ENCODE measurements around the gene UBAC1. TPM values are rescaled to one million over a fixed set of nuclear protein-coding genes. Genes with fewer than 3 reads are reported as not detected.
"Not testable (repeated sequence)": the region's sequence is repeated elsewhere in the genome, so short reads cannot be mapped to it uniquely, and the experiment has no call there.

UBAC1 gene
- total and polyA plus RNA-seq, 2 donors = 42.3 to 73.6 TPM

DNA sequence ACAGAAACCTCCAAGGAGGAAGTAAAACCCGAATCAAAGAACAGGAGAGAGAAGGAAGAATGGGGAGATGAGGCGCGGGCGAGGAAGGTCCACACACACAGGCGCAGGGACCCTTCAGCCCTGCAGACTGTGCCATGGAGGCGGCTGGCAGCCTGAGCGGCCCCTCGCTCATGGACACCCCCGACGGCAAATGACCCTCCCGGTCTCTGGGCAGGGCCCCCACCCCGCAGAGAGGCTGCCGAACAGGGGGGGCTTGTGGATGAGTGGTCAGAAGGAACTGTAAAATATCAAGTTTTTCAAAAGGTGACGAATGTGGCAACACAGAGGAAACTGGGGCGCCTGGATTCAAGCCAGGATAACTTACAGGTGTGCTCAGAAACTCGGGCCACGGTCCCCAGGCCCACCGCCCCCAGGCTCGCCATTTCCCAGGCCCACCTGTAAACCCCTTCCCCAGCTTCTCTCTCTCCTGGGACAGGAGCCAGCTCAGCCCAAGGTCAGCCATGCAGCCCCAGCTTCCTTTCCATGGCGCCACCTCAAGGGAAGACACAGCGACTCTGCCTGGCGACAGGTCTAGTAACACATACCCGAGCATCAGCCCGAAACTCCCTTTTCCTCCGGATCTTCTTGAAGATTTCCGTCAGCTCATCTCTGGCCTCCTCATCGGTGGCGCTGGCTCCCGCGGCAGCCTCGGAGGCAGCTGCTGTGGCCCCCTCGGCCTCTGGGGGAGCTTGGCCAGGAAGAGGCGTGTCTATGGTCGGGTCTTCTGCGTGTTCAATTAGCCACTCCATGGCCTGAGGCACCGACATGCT, 16.5 kb downstream of the UBAC1 start:
- DNase-seq (ENCODE audit: low read depth in 6 of 9, low spot score in 9 of 9) = no peak
- WGBS = 97% methylated on average over 36 of the region's 36 CpGs
- H3K36me3 ChIP-seq (ENCODE audit: control insufficient read depth in 2 of 2, insufficient read depth in 2 of 2, low read length in 1 of 2) = peaks cover 51 to 54% of the 10 kb centered on the region in 2 donors
- no peak overlapping the region for H3K27ac ChIP-seq (ENCODE audit: low read depth in 1 of 2, low read length in 1 of 2)
- H3K9me3 ChIP-seq (ENCODE audit: control insufficient read depth in 2 of 2, insufficient read depth in 1 of 2, low read length in 1 of 2) = no peaks in the 10 kb centered on the region
- H3K4me3 ChIP-seq (ENCODE audit: low read length in 2 of 2) = no peak overlapping the region
- no peaks in the 10 kb centered on the region for H3K27me3 ChIP-seq (ENCODE audit: control insufficient read depth in 2 of 2, insufficient read depth in 1 of 2, low read length in 1 of 2)
- H3K4me1 ChIP-seq (ENCODE audit: control insufficient read depth in 2 of 2, insufficient read depth in 2 of 2, low read length in 2 of 2) = peaks cover 0 to 5% of the 10 kb centered on the region in 2 donors

- DNase-seq (ENCODE audit: low read depth in 6 of 9, low spot score in 9 of 9); H3K27ac ChIP-seq (ENCODE audit: low read depth in 1 of 2, low read length in 1 of 2); H3K4me3 ChIP-seq (ENCODE audit: low read length in 2 of 2); H3K4me1 ChIP-seq (ENCODE audit: control insufficient read depth in 2 of 2, insufficient read depth in 2 of 2, low read length in 2 of 2); H3K27me3 ChIP-seq (ENCODE audit: control insufficient read depth in 2 of 2, insufficient read depth in 1 of 2, low read length in 1 of 2); H3K9me3 ChIP-seq (ENCODE audit: control insufficient read depth in 2 of 2, insufficient read depth in 1 of 2, low read length in 1 of 2): not testable (repeated sequence)
- WGBS = 99% methylated on average over 6 of the region's 6 CpGs
- H3K36me3 ChIP-seq (ENCODE audit: control insufficient read depth in 2 of 2, insufficient read depth in 2 of 2, low read length in 1 of 2) = peaks cover 50 to 56% of the 10 kb centered on the region in 2 donors
Observed at GRCh38 chr9:135943604-135944003, 17.6 kb downstream of the UBAC1 start.

- DNase-seq (ENCODE audit: low read depth in 6 of 9, low spot score in 9 of 9) = no peak
- H3K27ac ChIP-seq (ENCODE audit: low read depth in 1 of 2, low read length in 1 of 2) = no peak overlapping the region
Observed at GRCh38 chr9:135941288-135941995, 19.7 kb downstream of the UBAC1 start.

GRCh38 chr9:135939351-135940265, 21.6 kb downstream of the UBAC1 start:
- Histone ChIP-seq H3K27ac (ENCODE audit: low read depth in 1 of 2, low read length in 1 of 2) (no peak overlapping the region), H3K4me3 (ENCODE audit: low read length in 2 of 2) (no peak overlapping the region), H3K27me3 (ENCODE audit: control insufficient read depth in 2 of 2, insufficient read depth in 1 of 2, low read length in 1 of 2) (no peaks in the 10 kb centered on the region), H3K4me1 (ENCODE audit: control insufficient read depth in 2 of 2, insufficient read depth in 2 of 2, low read length in 2 of 2) (no peaks in the 10 kb centered on the region), H3K9me3 (ENCODE audit: control insufficient read depth in 2 of 2, insufficient read depth in 1 of 2, low read length in 1 of 2) (no peaks in the 10 kb centered on the region), H3K36me3 (ENCODE audit: control insufficient read depth in 2 of 2, insufficient read depth in 2 of 2, low read length in 1 of 2) (peaks cover 46 to 50% of the 10 kb centered on the region in 2 donors)
- 87% methylated on average over 33 of the region's 33 CpGs for WGBS
- DNase-seq (ENCODE audit: low read depth in 6 of 9, low spot score in 9 of 9) = no peak

More at GRCh38 chr9:135941288-135941995, 19.7 kb downstream of the UBAC1 start:
- H3K9me3 ChIP-seq (ENCODE audit: control insufficient read depth in 2 of 2, insufficient read depth in 1 of 2, low read length in 1 of 2) = no peaks in the 10 kb centered on the region
- 97% methylated on average over 13 of the region's 13 CpGs for WGBS
- peaks cover 57 to 64% of the 10 kb centered on the region in 2 donors for H3K36me3 ChIP-seq (ENCODE audit: control insufficient read depth in 2 of 2, insufficient read depth in 2 of 2, low read length in 1 of 2)
- no peaks in the 10 kb centered on the region for H3K4me1 ChIP-seq (ENCODE audit: control insufficient read depth in 2 of 2, insufficient read depth in 2 of 2, low read length in 2 of 2)
- H3K27me3 ChIP-seq (ENCODE audit: control insufficient read depth in 2 of 2, insufficient read depth in 1 of 2, low read length in 1 of 2) = no peaks in the 10 kb centered on the region
- H3K4me3 ChIP-seq (ENCODE audit: low read length in 2 of 2) = no peak overlapping the region

DNA sequence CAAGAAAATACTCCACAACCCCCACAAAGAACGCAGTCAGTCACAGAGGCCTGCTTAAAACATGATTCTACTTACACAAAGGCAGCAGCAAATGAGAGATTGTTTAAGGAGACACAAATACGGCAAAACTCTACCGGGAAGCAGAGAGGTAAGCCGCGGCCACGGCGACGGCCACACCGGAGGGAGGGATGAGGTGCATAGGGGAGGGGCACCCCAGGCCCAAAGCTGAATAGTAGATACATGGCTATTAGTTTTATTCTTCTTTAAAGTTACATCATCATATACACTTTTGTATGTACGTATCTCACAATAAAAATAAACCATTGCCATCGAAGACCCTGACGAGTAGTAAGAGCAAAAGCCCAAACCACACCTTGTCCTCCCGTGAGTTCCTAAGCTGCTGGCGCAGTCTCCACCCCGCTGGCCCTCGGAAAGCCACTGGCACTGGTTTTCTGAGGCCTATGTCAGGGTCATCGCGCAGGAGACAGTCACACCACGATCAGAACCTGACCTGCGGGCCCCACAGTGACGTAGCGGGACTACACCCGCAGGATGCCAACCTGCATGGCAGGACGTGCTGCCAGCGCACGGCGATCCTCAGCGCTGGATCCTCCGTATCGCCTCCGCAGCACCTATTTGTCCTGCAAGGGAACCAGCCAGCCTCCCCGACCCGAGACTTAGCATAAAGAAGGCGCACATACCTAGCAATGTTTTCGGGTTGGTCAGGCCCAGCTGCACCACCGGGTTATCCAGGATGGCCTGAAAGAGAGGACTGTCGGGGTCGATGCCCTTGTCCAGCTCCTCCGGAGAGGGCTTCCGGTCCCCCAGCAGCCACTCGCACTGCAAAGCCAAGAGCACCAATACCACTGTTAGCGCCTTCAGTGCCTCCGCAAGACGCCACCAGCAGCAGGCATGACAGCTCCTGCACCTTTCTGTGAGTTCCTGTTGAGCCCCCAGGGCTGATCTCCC, 23.4 kb downstream of the UBAC1 start:
- Histone ChIP-seq H3K4me3 (ENCODE audit: low read length in 2 of 2) (no peak overlapping the region), H3K27me3 (ENCODE audit: control insufficient read depth in 2 of 2, insufficient read depth in 1 of 2, low read length in 1 of 2) (no peaks in the 10 kb centered on the region), H3K27ac (ENCODE audit: low read depth in 1 of 2, low read length in 1 of 2) (no peak overlapping the region), H3K36me3 (ENCODE audit: control insufficient read depth in 2 of 2, insufficient read depth in 2 of 2, low read length in 1 of 2) (peaks cover 36 to 48% of the 10 kb centered on the region in 2 donors), H3K9me3 (ENCODE audit: control insufficient read depth in 2 of 2, insufficient read depth in 1 of 2, low read length in 1 of 2) (no peaks in the 10 kb centered on the region), H3K4me1 (ENCODE audit: control insufficient read depth in 2 of 2, insufficient read depth in 2 of 2, low read length in 2 of 2) (no peaks in the 10 kb centered on the region)
- no peak for DNase-seq (ENCODE audit: low read depth in 6 of 9, low spot score in 9 of 9)
- 98% methylated on average over 44 of the region's 44 CpGs for WGBS

DNA sequence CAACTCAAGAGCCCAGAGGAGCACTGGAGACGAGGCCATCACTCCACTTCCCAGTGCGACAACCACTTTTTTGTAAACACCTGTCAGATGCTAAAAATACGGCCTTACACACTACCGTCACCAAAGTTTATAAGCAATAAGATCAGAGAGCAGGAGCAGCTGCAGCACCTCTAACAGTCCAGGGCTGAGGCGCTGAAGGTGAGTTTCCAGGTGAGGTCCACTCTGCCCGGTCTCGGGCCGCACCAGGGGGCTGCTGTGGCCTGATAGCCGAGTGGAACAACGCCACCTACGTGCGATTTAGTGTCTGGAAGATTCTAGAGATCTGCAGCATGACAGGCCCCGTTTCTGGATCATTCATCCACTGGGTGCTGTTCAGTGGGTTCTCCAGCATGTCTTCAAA, 28.1 kb downstream of the UBAC1 start:
- DNase-seq (ENCODE audit: low read depth in 6 of 9, low spot score in 9 of 9) = no peak
- Histone ChIP-seq H3K27ac (ENCODE audit: low read depth in 1 of 2, low read length in 1 of 2) (no peak overlapping the region), H3K4me3 (ENCODE audit: low read length in 2 of 2) (no peak overlapping the region), H3K9me3 (ENCODE audit: control insufficient read depth in 2 of 2, insufficient read depth in 1 of 2, low read length in 1 of 2) (no peaks in the 10 kb centered on the region), H3K27me3 (ENCODE audit: control insufficient read depth in 2 of 2, insufficient read depth in 1 of 2, low read length in 1 of 2) (no peaks in the 10 kb centered on the region), H3K36me3 (ENCODE audit: control insufficient read depth in 2 of 2, insufficient read depth in 2 of 2, low read length in 1 of 2) (peaks cover 40 to 53% of the 10 kb centered on the region in 2 donors), H3K4me1 (ENCODE audit: control insufficient read depth in 2 of 2, insufficient read depth in 2 of 2, low read length in 2 of 2) (no peaks in the 10 kb centered on the region)
- WGBS = 97% methylated on average over 13 of the region's 13 CpGs

GRCh38 chr9:135932656-135933055, 28.5 kb downstream of the UBAC1 start:
- H3K27ac ChIP-seq (ENCODE audit: low read depth in 1 of 2, low read length in 1 of 2) = no peak overlapping the region
- no peaks in the 10 kb centered on the region for H3K9me3 ChIP-seq (ENCODE audit: control insufficient read depth in 2 of 2, insufficient read depth in 1 of 2, low read length in 1 of 2)
- no peaks in the 10 kb centered on the region for H3K27me3 ChIP-seq (ENCODE audit: control insufficient read depth in 2 of 2, insufficient read depth in 1 of 2, low read length in 1 of 2)
- no peak for DNase-seq (ENCODE audit: low read depth in 6 of 9, low spot score in 9 of 9)
- H3K36me3 ChIP-seq (ENCODE audit: control insufficient read depth in 2 of 2, insufficient read depth in 2 of 2, low read length in 1 of 2) = peaks cover 36 to 48% of the 10 kb centered on the region in 2 donors
- H3K4me1 ChIP-seq (ENCODE audit: control insufficient read depth in 2 of 2, insufficient read depth in 2 of 2, low read length in 2 of 2) = no peaks in the 10 kb centered on the region
- WGBS = 96% methylated on average over 18 of the region's 18 CpGs
- H3K4me3 ChIP-seq (ENCODE audit: low read length in 2 of 2) = no peak overlapping the region

GRCh38 chr9:135931349-135931820, 29.8 kb downstream of the UBAC1 start:
- no peak for DNase-seq (ENCODE audit: low read depth in 6 of 9, low spot score in 9 of 9)

More at GRCh38 chr9:135931349-135931820, 29.8 kb downstream of the UBAC1 start:
- Histone ChIP-seq H3K36me3 (ENCODE audit: control insufficient read depth in 2 of 2, insufficient read depth in 2 of 2, low read length in 1 of 2) (peaks cover 27 to 36% of the 10 kb centered on the region in 2 donors), H3K27ac (ENCODE audit: low read depth in 1 of 2, low read length in 1 of 2) (no peak overlapping the region), H3K9me3 (ENCODE audit: control insufficient read depth in 2 of 2, insufficient read depth in 1 of 2, low read length in 1 of 2) (no peaks in the 10 kb centered on the region), H3K27me3 (ENCODE audit: control insufficient read depth in 2 of 2, insufficient read depth in 1 of 2, low read length in 1 of 2) (no peaks in the 10 kb centered on the region), H3K4me1 (ENCODE audit: control insufficient read depth in 2 of 2, insufficient read depth in 2 of 2, low read length in 2 of 2) (no peaks in the 10 kb centered on the region), H3K4me3 (ENCODE audit: low read length in 2 of 2) (no peak overlapping the region)
- 95% methylated on average over 31 of the region's 31 CpGs for WGBS

Measured in thymus (tissue), 11 donors.